OCI-LY7 (cell line): ENCODE data around the gene C2orf74. TPM values are rescaled to one million over a fixed set of nuclear protein-coding genes. Genes with fewer than 3 reads are reported as not detected.
"Not testable (repeated sequence)": the region's sequence is repeated elsewhere in the genome, so short reads cannot be mapped to it uniquely, and the experiment has no call there.

Experiments used
- BruUV-seq: library from RNA; stranded (reverse); fragments of 400-500 nt; replicated peaks from 2 replicates; lab custom pipeline; 2021; lab: Mats Ljungman, UMichigan
- CTCF ChIA-PET: fragments of 300-600 bp; sonication (Branson Sonifier 250); formaldehyde crosslinking; loops from one replicate; lab custom pipeline; 2022; ENCODE audit warnings: antibody characterized with exemption; ENCODE audit not compliant: unreplicated experiment; lab: Charles Lee
- POLR2A ChIA-PET: fragments of 300-600 bp; sonication (Branson Sonifier 250); formaldehyde crosslinking; loops from one replicate; lab custom pipeline; 2022; ENCODE audit warnings: antibody characterized with exemption; lab: Charles Lee
- DNase-seq: peaks from one replicate; pipeline ENCODE4 v3.0.0-alpha.2; 2015; ENCODE audit warnings: low spot score
- H2AFZ ChIP-seq: fragments of 200-600 bp; sonication (generic), shearing (Covaris generic); 2 replicates; pipeline ENCODE4 v1.6.1; 2014; ENCODE audit warnings: mild to moderate bottlenecking, antibody characterized with exemption, low read length, moderate library complexity
- H3K27ac ChIP-seq: fragments of 200-600 bp; sonication (generic); 2 replicates; pipeline ENCODE4 v1.5.1; 2014; ENCODE audit warnings: mixed run types, low read depth, mild to moderate bottlenecking, moderate library complexity, low read length, inconsistent platforms; ENCODE audit not compliant: poor library complexity, severe bottlenecking
- H3K36me3 ChIP-seq: fragments of 200-600 bp; sonication (generic); 2 replicates; pipeline ENCODE4 v1.6.1; 2014; ENCODE audit warnings: mild to moderate bottlenecking, antibody characterized with exemption, low read length, moderate library complexity, mixed read lengths; ENCODE audit not compliant: insufficient read depth
- H3K4me1 ChIP-seq: fragments of 200-600 bp; sonication (generic); 2 replicates; pipeline ENCODE4 v1.5.1; 2014; ENCODE audit warnings: mild to moderate bottlenecking, low read length; ENCODE audit not compliant: insufficient read depth, poor library complexity, severe bottlenecking
- H3K4me2 ChIP-seq: fragments of 200-600 bp; sonication (generic); 2 replicates; pipeline ENCODE4 v1.6.1; 2014; ENCODE audit warnings: mild to moderate bottlenecking, low read length
- H3K4me3 ChIP-seq: fragments of 200-600 bp; sonication (generic); 2 replicates; pipeline ENCODE4 v1.5.1; 2014; ENCODE audit warnings: mild to moderate bottlenecking, low read depth, low read length; ENCODE audit not compliant: poor library complexity, severe bottlenecking
- H3K79me2 ChIP-seq: fragments of 200-600 bp; sonication (generic); 2 replicates; pipeline ENCODE4 v1.6.1; 2016; ENCODE audit warnings: low read depth, mild to moderate bottlenecking, low read length, moderate library complexity, mixed read lengths; ENCODE audit not compliant: insufficient read depth
- H3K9me2 ChIP-seq: fragments of 200-600 bp; sonication (generic); 2 replicates; pipeline ENCODE4 v1.6.1; 2016; ENCODE audit warnings: mild to moderate bottlenecking, low read length, mixed read lengths; ENCODE audit not compliant: insufficient read depth
- H3K9me3 ChIP-seq: fragments of 200-600 bp; sonication (generic); 2 replicates; pipeline ENCODE4 v1.6.1; 2014; ENCODE audit warnings: mild to moderate bottlenecking, mixed run types, low read length, mixed read lengths
- H4K20me1 ChIP-seq: fragments of 200-600 bp; sonication (generic); 2 replicates; pipeline ENCODE4 v1.6.1; 2014; ENCODE audit warnings: mild to moderate bottlenecking, antibody characterized with exemption, low read length, moderate library complexity, mixed read lengths; ENCODE audit not compliant: insufficient read depth
- EZH2phosphoT487 ChIP-seq: fragments of 200-600 bp; sonication (generic); IDR thresholded peaks from 2 replicates; pipeline ENCODE4 v1.6.1; 2018; ENCODE audit warnings: low read depth, borderline replicate concordance, mild to moderate bottlenecking, mixed run types, antibody characterized with exemption, low read length, moderate library complexity, mixed read lengths
- intact Hi-C: fragments of 100-400 bp; cut with micrococcal nuclease; formaldehyde crosslinking; loops from one replicate; pipeline ENCODE4 v1.10.0; 2022; ENCODE audit not compliant: unreplicated experiment
- total RNA-seq, 2 experiments: library from RNA; depleted of rRNA in 1 of 2; stranded (reverse); fragments of >200 nt in 1 of 2; shearing (Covaris generic) in 1 of 2; gene quantifications; 2 replicates each; pipeline ENCODE4 v1.2.3, GENCODE V29; 2014 to 2022
- TF ChIP-seq, protein P1 (sequence below): fragments of 200-600 bp; sonication (generic); conservative IDR thresholded peaks from 2 replicates; pipeline ENCODE4 v1.5.1; 2014; ENCODE audit warnings: mild to moderate bottlenecking, antibody characterized with exemption, low read length, moderate library complexity, mixed read lengths

C2orf74 gene
- total RNA-seq, 2 experiments from 2014 or later = 6.4 to 11.5 TPM

DNA sequence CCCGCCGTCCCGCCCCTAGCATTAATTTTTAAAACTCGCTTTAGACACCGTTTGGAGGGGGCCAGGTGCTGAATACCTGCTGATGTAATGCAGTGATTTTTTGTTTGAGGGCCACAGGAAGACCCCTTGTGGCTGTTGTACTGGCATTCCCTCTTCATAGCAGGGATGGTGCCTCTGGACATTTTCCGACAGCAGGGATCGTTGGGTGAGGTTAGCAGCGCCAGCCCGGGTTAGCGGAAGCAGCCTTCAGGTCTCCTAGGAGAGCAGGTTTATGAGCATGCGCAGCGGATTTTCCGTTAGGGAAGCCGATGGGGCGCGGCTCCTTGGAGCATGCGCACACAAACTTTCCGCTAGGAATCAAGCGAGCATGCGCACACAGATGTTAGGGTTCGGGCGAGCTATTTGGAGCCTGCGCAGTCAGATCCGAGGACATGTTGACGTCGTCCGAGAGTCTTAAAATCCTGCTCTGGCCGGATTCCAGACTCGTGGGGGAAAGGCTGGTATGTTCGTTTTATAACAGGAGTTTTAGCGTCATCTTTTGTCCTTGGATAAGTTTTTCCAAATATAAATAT, 17.2 kb upstream of the C2orf74 start:
- no peaks in the 10 kb centered on the region for H3K9me2 ChIP-seq
- CTCF ChIA-PET = interaction anchor here (1.0 kb wide), 1 partner anchor 9 kb away, joined by 4 read pairs; no protein-coding TSS in a partner anchor

DNA sequence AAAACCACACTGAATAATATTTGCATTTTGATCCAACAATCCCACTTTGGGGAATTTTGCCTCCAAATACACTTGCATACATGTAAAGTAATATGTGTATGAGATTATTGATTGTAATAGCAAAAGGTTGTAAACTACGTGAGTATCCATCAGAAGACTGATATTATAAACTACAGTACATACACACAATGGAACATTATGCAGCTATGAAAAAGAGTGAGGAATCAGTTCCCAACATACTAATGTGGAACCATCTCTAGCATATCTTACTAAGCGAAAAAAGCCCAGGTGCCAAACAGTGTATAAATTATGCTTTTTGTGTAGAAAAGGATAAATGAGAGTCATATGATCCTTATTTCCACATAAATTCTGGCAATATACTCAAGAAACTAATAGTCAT, 16.0 kb upstream of the C2orf74 start:
- ChIA-PET CTCF (no interaction called here), POLR2A (interaction anchor here (0.6 to 1.9 kb wide), 4 partner anchors 10 to 637 kb away, joined by 3 to 7 read pairs (median 3); no protein-coding TSS in a partner anchor)
- peaks cover 5% of the 10 kb centered on the region for H3K4me1 ChIP-seq
- peaks cover 7% of the 10 kb centered on the region; the same call in 1 of the 2 replicates for H3K79me2 ChIP-seq
- 0 out of 2 replicates have a peak, but pooled peaks cover 2% of the 10 kb centered on the region for H3K36me3 ChIP-seq
- DNase-seq = no peak
- TF ChIP-seq, protein P1, sequence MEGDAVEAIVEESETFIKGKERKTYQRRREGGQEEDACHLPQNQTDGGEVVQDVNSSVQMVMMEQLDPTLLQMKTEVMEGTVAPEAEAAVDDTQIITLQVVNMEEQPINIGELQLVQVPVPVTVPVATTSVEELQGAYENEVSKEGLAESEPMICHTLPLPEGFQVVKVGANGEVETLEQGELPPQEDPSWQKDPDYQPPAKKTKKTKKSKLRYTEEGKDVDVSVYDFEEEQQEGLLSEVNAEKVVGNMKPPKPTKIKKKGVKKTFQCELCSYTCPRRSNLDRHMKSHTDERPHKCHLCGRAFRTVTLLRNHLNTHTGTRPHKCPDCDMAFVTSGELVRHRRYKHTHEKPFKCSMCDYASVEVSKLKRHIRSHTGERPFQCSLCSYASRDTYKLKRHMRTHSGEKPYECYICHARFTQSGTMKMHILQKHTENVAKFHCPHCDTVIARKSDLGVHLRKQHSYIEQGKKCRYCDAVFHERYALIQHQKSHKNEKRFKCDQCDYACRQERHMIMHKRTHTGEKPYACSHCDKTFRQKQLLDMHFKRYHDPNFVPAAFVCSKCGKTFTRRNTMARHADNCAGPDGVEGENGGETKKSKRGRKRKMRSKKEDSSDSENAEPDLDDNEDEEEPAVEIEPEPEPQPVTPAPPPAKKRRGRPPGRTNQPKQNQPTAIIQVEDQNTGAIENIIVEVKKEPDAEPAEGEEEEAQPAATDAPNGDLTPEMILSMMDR = no peak
- TF ChIP-seq EZH2phosphoT487 = no peak
- BruUV-seq = no TSS peak
- no peak overlapping the region for H3K4me3 ChIP-seq
- H3K9me2 ChIP-seq = no peaks in the 10 kb centered on the region
- no peak overlapping the region for H3K27ac ChIP-seq
- intact Hi-C loops = no loop called here
- no peaks in the 10 kb centered on the region; the same call in 1 of the 2 replicates for H3K9me3 ChIP-seq
- no peak overlapping the region for H2AFZ ChIP-seq
- H3K4me2 ChIP-seq = peak overlapping the region; percentile 61; the same call in 1 of the 2 replicates
- H4K20me1 ChIP-seq = no peaks in the 10 kb centered on the region

More for the DNA sequence above, 17.2 kb upstream of the C2orf74 start:
- intact Hi-C loops = no loop called here
- no peaks in the 10 kb centered on the region for H4K20me1 ChIP-seq
- no peaks in the 10 kb centered on the region; the same call in 1 of the 2 replicates for H3K9me3 ChIP-seq
- peak overlapping the region; percentile 69 for H3K4me3 ChIP-seq
- TF ChIP-seq, protein P1 = no peak
- TF ChIP-seq EZH2phosphoT487 = no peak
- peak; percentile 99 for DNase-seq
- H3K4me1 ChIP-seq = peaks cover 5% of the 10 kb centered on the region
- peak overlapping the region; percentile 45 for H3K27ac ChIP-seq
- POLR2A ChIA-PET = interaction anchor here (0.6 to 1.9 kb wide), 5 partner anchors 11 to 482 kb away, joined by 3 to 7 read pairs (median 4); no protein-coding TSS in a partner anchor
- peak overlapping the region; percentile 61 for H3K4me2 ChIP-seq
- no TSS peak for BruUV-seq
- 0 out of 2 replicates have a peak, but pooled peaks cover 2% of the 10 kb centered on the region for H3K36me3 ChIP-seq
- H2AFZ ChIP-seq = peak overlapping the region; percentile 50
- peaks cover 7% of the 10 kb centered on the region; the same call in 1 of the 2 replicates for H3K79me2 ChIP-seq

DNA sequence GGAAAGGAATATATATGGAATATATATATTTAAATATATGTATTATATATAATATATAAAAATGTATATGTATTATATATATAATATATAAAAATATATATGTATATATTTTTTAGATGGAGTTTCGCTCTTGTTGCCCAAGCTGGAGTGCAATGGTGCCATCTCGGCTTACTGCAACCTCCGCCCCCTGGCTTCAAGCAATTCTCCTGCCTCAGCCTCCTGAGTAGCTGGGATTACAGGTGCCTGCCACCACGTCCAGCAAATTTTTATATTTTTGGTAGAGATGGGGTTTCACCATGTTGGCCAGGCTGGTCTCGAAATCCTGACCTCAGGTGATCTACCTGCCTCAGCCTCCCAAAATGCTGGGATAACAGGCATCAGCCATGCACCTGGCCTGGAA, 13.9 kb upstream of the C2orf74 start:
- BruUV-seq, H3K9me3 ChIP-seq, H3K27ac ChIP-seq, H3K79me2 ChIP-seq, H3K36me3 ChIP-seq, H4K20me1 ChIP-seq, H3K4me3 ChIP-seq, intact Hi-C loops, H3K4me1 ChIP-seq, DNase-seq, H2AFZ ChIP-seq, CTCF ChIA-PET, H3K9me2 ChIP-seq, POLR2A ChIA-PET, H3K4me2 ChIP-seq: not testable (repeated sequence)
